ENCODE data around the gene SEZ6L2. TPM values are rescaled to one million over a fixed set of nuclear protein-coding genes. Genes with fewer than 3 reads are reported as not detected.

SEZ6L2 gene
- total RNA-seq, 1 donor from 2014 or later: 10.7 TPM

- no peak overlapping the region for H3K27ac ChIP-seq
- H3K4me3 ChIP-seq: no peak overlapping the region
- H3K36me3 ChIP-seq: peaks cover 15% of the 10 kb centered on the region
- intact Hi-C loops (cut with DNase I): no loop called here
- H3K9me3 ChIP-seq: no peaks in the 10 kb centered on the region
- no peaks in the 10 kb centered on the region for H3K27me3 ChIP-seq (ENCODE audit: low read depth)
- H3K4me1 ChIP-seq: no peaks in the 10 kb centered on the region
- TF ChIP-seq CTCF (IDR thresholded peaks at IDR 0.05): no peak
- no peak for DNase-seq
- ATAC-seq: no peak
Observed at GRCh38 chr16:29854520-29855100, 44.7 kb downstream of the SEZ6L2 start.

GRCh38 chr16:29852654-29853053 lies 46.7 kb downstream of the SEZ6L2 start:
- peak; percentile 13 to 33 for ATAC-seq
- intact Hi-C loops (cut with DNase I): no loop called here
- Histone ChIP-seq H3K4me3 (no peak overlapping the region), H3K9me3 (no peaks in the 10 kb centered on the region), H3K27ac (peak overlapping the region; percentile 19), H3K27me3 (ENCODE audit: low read depth) (no peaks in the 10 kb centered on the region), H3K4me1 (peaks cover 14% of the 10 kb centered on the region), H3K36me3 (peaks cover 9% of the 10 kb centered on the region)
- no peak for DNase-seq
- TF ChIP-seq CTCF (IDR thresholded peaks at IDR 0.05): no peak

DNA sequence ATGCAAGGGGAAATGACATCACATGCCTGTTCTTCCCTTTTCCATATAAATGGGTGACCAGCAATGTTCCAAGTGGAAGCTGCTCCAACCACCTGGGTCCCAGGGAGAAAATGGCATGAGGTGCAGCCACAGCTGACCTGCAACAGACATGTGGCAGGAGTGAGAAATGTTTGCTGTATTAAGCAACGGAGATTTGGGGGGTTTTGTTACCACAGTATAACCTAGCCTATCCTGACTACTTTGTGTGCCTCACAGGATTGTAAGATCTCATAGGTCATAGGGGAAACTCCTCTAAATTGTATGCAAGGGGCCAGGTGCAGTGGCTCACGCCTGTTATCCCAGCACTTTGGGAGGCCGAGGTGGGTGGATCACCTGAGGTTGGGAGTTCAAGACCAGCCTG lies 48.4 kb downstream of the SEZ6L2 start:
- intact Hi-C loops (cut with DNase I): no loop called here
- no peaks in the 10 kb centered on the region for H3K9me3 ChIP-seq
- DNase-seq: no peak
- no peaks in the 10 kb centered on the region for H3K27me3 ChIP-seq (ENCODE audit: low read depth)
- no peak for ATAC-seq
- no peak overlapping the region for H3K27ac ChIP-seq
- TF ChIP-seq CTCF (IDR thresholded peaks at IDR 0.05): no peak
- peaks cover 26% of the 10 kb centered on the region for H3K36me3 ChIP-seq
- no peak overlapping the region for H3K4me3 ChIP-seq
- peaks cover 14% of the 10 kb centered on the region for H3K4me1 ChIP-seq

GRCh38 chr16:29849505-29849904 lies 49.8 kb downstream of the SEZ6L2 start:
- DNase-seq (no peak), ATAC-seq (peak; percentile 36 to 49)
- intact Hi-C loops (cut with DNase I): no loop called here
- peaks cover 23% of the 10 kb centered on the region for H3K4me1 ChIP-seq
- no peak for TF ChIP-seq CTCF (IDR thresholded peaks at IDR 0.05)
- no peak overlapping the region for H3K4me3 ChIP-seq
- peak overlapping the region; percentile 11 for H3K27ac ChIP-seq
- peaks cover 41% of the 10 kb centered on the region for H3K36me3 ChIP-seq
- H3K27me3 ChIP-seq (ENCODE audit: low read depth): no peaks in the 10 kb centered on the region
- no peaks in the 10 kb centered on the region for H3K9me3 ChIP-seq

- peak; percentile 73 to 86 for ATAC-seq
- intact Hi-C loops (cut with DNase I): no loop called here
- H3K36me3 ChIP-seq: peaks cover 49% of the 10 kb centered on the region
- H3K9me3 ChIP-seq: no peaks in the 10 kb centered on the region
- peaks cover 23% of the 10 kb centered on the region for H3K4me1 ChIP-seq
- no peak overlapping the region for H3K27ac ChIP-seq
- no peak overlapping the region for H3K4me3 ChIP-seq
- TF ChIP-seq CTCF (IDR thresholded peaks at IDR 0.05): peak; percentile 94
- peak; percentile 85 for DNase-seq
- H3K27me3 ChIP-seq (ENCODE audit: low read depth): no peaks in the 10 kb centered on the region
Observed at GRCh38 chr16:29848420-29849297, 50.7 kb downstream of the SEZ6L2 start.

Measured in lower lobe of right lung (tissue), 2 donors.